GM19351 (cell line): Measurements from ENCODE around the gene P4HA2.

Source experiments
- ATAC-seq: cut with Tn5 transposase; IDR thresholded peaks from one replicate; pipeline ENCODE4 v1.9.1; 2021; ENCODE audit warnings: mild to moderate bottlenecking, moderate library complexity; ENCODE audit not compliant: unreplicated experiment

P4HA2 gene

GRCh38 chr5:132226516-132227234 is 978 bp downstream of the P4HA2 start:
- ATAC-seq, result no peak

GRCh38 chr5:132225165-132226032 is 2.3 kb downstream of the P4HA2 start:
- ATAC-seq, result no peak

GRCh38 chr5:132224716-132225115 is 2.9 kb downstream of the P4HA2 start:
- no peak for ATAC-seq

- ATAC-seq, result no peak
Measured at GRCh38 chr5:132223861-132224260, 3.8 kb downstream of the P4HA2 start.

- peak; percentile 90 for ATAC-seq
Measured at GRCh38 chr5:132222649-132223038, 5.0 kb downstream of the P4HA2 start.

GRCh38 chr5:132221781-132222648 is 5.6 kb downstream of the P4HA2 start:
- peak; percentile 24 for ATAC-seq

- no peak for ATAC-seq
Measured at GRCh38 chr5:132220491-132220890, 7.2 kb downstream of the P4HA2 start.

- no peak for ATAC-seq
Measured at GRCh38 chr5:132219981-132220380, 7.7 kb downstream of the P4HA2 start.

- ATAC-seq, result no peak
Measured at GRCh38 chr5:132219289-132219970, 8.2 kb downstream of the P4HA2 start.

GRCh38 chr5:132218321-132218720 is 9.3 kb downstream of the P4HA2 start:
- ATAC-seq, result no peak

- ATAC-seq, result no peak
Measured at GRCh38 chr5:132215329-132215728, 12.3 kb downstream of the P4HA2 start.

GRCh38 chr5:132214491-132214890 is 13.2 kb downstream of the P4HA2 start:
- no peak for ATAC-seq

- no peak for ATAC-seq
Measured at GRCh38 chr5:132213666-132214065, 14.0 kb downstream of the P4HA2 start.

GRCh38 chr5:132211787-132212186 is 15.9 kb downstream of the P4HA2 start:
- no peak for ATAC-seq

- no peak for ATAC-seq
Measured at GRCh38 chr5:132210944-132211343, 16.7 kb downstream of the P4HA2 start.

- ATAC-seq, result no peak
Measured at GRCh38 chr5:132209901-132210545, 17.6 kb downstream of the P4HA2 start.

- no peak for ATAC-seq
Measured at GRCh38 chr5:132209131-132209530, 18.5 kb downstream of the P4HA2 start.

- no peak for ATAC-seq
Measured at GRCh38 chr5:132207778-132208177, 19.9 kb downstream of the P4HA2 start.

- no peak for ATAC-seq
Measured at GRCh38 chr5:132206782-132207181, 20.9 kb downstream of the P4HA2 start.
